ENCODE results near the gene MCF2L.
"Not testable (repeated sequence)": the region's sequence is repeated elsewhere in the genome, so short reads cannot be mapped to it uniquely, and the experiment has no call there.

Gene MCF2L

GRCh38 chr13:113065406-113066141 is 96.6 kb downstream of the MCF2L start:
- DNase-seq (ENCODE audit: low read depth in 2 of 2): no peak

- no peak for DNase-seq (ENCODE audit: low read depth in 2 of 2)
These were observed 97.1 kb downstream of the MCF2L start for GRCh38 chr13:113066142-113066455.

- DNase-seq (ENCODE audit: low read depth in 2 of 2): no peak
These were observed 97.7 kb downstream of the MCF2L start for GRCh38 chr13:113066746-113067145.

GRCh38 chr13:113069861-113070805 is 101.1 kb downstream of the MCF2L start:
- no peak for DNase-seq (ENCODE audit: low read depth in 2 of 2)

- no peak for DNase-seq (ENCODE audit: low read depth in 2 of 2)
These were observed 101.8 kb downstream of the MCF2L start for GRCh38 chr13:113070855-113071254.

GRCh38 chr13:113072376-113072775 is 103.4 kb downstream of the MCF2L start:
- no peak for DNase-seq (ENCODE audit: low read depth in 2 of 2)

- DNase-seq (ENCODE audit: low read depth in 2 of 2): no peak
These were observed 104.9 kb downstream of the MCF2L start for GRCh38 chr13:113073942-113074341.

GRCh38 chr13:113074401-113074800 is 105.4 kb downstream of the MCF2L start:
- no peak for DNase-seq (ENCODE audit: low read depth in 2 of 2)

GRCh38 chr13:113074876-113075275 is 105.9 kb downstream of the MCF2L start:
- no peak for DNase-seq (ENCODE audit: low read depth in 2 of 2)

- no peak for DNase-seq (ENCODE audit: low read depth in 2 of 2)
These were observed 106.7 kb downstream of the MCF2L start for GRCh38 chr13:113075711-113076110.

GRCh38 chr13:113076681-113077401 is 107.8 kb downstream of the MCF2L start:
- no peak for DNase-seq (ENCODE audit: low read depth in 2 of 2)

- DNase-seq (ENCODE audit: low read depth in 2 of 2): no peak
These were observed 108.5 kb downstream of the MCF2L start for GRCh38 chr13:113077566-113077952.

GRCh38 chr13:113077953-113078901 is 109.2 kb downstream of the MCF2L start:
- no peak for DNase-seq (ENCODE audit: low read depth in 2 of 2)

GRCh38 chr13:113078902-113079780 is 110.1 kb downstream of the MCF2L start:
- no peak for DNase-seq (ENCODE audit: low read depth in 2 of 2)

- DNase-seq (ENCODE audit: low read depth in 2 of 2): not testable (repeated sequence)
These were observed 110.7 kb downstream of the MCF2L start for GRCh38 chr13:113079781-113080080.

- no peak for DNase-seq (ENCODE audit: low read depth in 2 of 2)
These were observed 111.4 kb downstream of the MCF2L start for GRCh38 chr13:113080361-113080831.

GRCh38 chr13:113080901-113081521 is 112.0 kb downstream of the MCF2L start:
- no peak for DNase-seq (ENCODE audit: low read depth in 2 of 2)

- DNase-seq (ENCODE audit: low read depth in 2 of 2): no peak
These were observed 113.4 kb downstream of the MCF2L start for GRCh38 chr13:113082198-113083021.

GRCh38 chr13:113083022-113083373 is 114.0 kb downstream of the MCF2L start:
- no peak for DNase-seq (ENCODE audit: low read depth in 2 of 2)
